GM19239 (cell line): ENCODE data around the gene PHF3.
A peak's percentile ranks its signal among the peaks of the same experiment; 100 is the strongest.
"Not testable (repeated sequence)": the region's sequence is repeated elsewhere in the genome, so short reads cannot be mapped to it uniquely, and the experiment has no call there.

Experiments
- DNase-seq: peaks from one replicate; pipeline ENCODE4 v3.0.0; 2011; ENCODE audit warnings: low spot score; ENCODE audit not compliant: insufficient read length
- FAIRE-seq: peaks from 2 replicates; lab custom pipeline; 2011; peaks lifted over from hg19 to GRCh38; lab: Jason Lieb, UNC

PHF3 gene

DNA sequence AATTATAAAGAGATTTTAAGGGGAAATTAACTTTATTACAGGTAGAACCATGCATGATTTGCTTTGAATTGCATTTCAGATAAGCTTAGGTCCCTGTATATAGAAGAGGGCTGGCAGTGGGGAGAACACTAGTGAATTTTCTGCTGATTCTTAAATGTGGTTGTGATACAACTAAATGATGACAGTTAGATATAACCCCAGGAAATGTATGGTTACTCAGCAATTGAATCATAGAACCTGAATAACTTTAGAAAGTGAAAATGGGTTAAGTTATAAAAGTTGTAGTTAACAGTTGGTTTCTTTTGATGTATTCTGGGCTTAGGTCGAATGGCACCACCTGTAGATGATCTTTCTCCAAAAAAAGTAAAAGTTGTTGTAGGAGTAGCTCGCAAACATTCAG lies 70.1 kb downstream of the PHF3 start:
- DNase-seq, result no peak
- FAIRE-seq, result peak; percentile 80

- FAIRE-seq (no peak), DNase-seq (no peak)
These were observed 71.0 kb downstream of the PHF3 start for GRCh38 chr6:63706630-63707029.

GRCh38 chr6:63708631-63709030 lies 73.0 kb downstream of the PHF3 start:
- DNase-seq, result no peak
- no peak for FAIRE-seq

DNA sequence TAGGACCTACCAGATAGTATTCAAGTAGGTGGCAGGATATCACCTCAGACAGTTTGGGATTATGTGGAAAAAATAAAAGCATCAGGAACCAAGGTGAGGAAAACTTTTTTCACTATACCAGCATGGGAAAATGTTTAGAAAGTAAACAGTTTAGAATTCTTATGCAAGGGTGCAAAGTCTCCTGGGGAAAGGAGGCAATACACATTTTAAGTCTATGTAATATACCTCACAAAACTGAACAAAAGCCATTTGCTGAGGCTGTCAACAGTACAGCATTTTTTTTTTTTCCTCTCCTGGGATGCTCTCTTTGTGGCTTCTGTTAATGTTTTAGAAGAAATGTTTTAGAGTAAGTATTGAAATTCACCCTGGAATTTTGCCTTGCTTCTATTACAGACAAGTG lies 73.5 kb downstream of the PHF3 start:
- DNase-seq (no peak), FAIRE-seq (no peak)

DNA sequence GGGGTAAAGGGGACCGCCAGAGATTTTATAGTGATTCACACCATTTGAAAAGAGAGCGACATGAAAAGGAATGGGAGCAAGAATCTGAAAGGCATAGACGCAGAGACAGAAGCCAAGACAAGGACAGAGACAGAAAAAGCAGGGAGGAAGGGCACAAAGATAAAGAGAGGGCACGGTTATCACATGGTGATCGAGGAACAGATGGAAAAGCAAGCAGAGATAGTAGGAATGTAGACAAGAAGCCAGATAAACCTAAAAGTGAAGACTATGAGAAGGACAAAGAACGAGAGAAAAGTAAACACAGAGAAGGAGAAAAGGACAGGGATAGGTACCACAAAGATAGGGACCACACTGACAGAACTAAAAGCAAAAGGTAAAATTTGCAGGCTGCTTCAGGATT lies 77.7 kb downstream of the PHF3 start:
- peak; percentile 31 for FAIRE-seq
- no peak for DNase-seq

GRCh38 chr6:63714091-63714490 lies 78.5 kb downstream of the PHF3 start:
- FAIRE-seq, result peak; percentile 80
- no peak for DNase-seq

GRCh38 chr6:63716169-63716568 lies 80.6 kb downstream of the PHF3 start:
- DNase-seq (no peak), FAIRE-seq (no peak)

DNA sequence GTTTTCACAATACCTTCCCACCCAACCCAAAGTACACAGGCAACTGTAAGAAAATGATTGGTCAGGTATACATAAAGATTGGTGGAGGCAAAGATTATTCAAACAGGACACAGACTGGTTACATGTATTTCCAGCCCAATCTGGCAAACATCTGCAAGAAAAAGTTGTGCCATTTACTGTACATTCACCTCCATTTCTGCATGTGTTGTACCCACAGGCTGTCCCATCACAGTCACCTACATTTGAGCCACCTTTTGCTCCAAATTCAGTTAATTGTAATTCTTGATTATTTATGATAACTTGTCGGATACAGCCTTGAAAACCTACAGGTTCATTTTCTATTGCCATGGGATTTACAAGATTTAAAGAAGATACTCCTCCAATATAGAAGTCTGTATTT lies 85.6 kb downstream of the PHF3 start:
- no peak for DNase-seq
- no peak for FAIRE-seq

GRCh38 chr6:63724721-63725120 lies 89.1 kb downstream of the PHF3 start:
- FAIRE-seq, result peak; percentile 8
- no peak for DNase-seq

GRCh38 chr6:63730311-63730710 lies 94.7 kb downstream of the PHF3 start:
- DNase-seq, result no peak
- FAIRE-seq, result no peak

GRCh38 chr6:63731930-63732329 lies 96.3 kb downstream of the PHF3 start:
- DNase-seq, result no peak
- no peak for FAIRE-seq

- no peak for DNase-seq
- no peak for FAIRE-seq
These were observed 96.7 kb downstream of the PHF3 start for GRCh38 chr6:63732336-63732735.

DNA sequence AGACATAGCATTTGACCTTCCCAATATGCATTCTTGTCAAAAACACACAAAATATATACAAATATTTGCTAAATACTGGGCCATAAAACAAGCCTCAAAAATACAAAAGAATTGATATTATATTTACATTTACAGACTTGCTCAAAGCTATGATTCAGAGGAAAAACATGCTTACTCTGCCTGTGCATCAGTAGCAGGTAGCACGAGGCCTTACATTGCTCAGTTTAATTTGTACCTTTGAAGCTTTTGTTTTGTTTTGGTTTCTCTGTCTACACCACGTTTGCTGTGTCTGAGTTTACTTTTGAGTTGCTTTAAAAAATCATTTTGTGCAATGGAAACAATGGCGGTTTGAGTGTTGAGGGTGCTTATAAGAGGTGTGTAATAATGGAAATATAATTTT lies 99.3 kb downstream of the PHF3 start:
- FAIRE-seq (no peak), DNase-seq (no peak)

- DNase-seq, FAIRE-seq: not testable (repeated sequence)
These were observed 102.6 kb downstream of the PHF3 start for GRCh38 chr6:63738190-63738589.

DNA sequence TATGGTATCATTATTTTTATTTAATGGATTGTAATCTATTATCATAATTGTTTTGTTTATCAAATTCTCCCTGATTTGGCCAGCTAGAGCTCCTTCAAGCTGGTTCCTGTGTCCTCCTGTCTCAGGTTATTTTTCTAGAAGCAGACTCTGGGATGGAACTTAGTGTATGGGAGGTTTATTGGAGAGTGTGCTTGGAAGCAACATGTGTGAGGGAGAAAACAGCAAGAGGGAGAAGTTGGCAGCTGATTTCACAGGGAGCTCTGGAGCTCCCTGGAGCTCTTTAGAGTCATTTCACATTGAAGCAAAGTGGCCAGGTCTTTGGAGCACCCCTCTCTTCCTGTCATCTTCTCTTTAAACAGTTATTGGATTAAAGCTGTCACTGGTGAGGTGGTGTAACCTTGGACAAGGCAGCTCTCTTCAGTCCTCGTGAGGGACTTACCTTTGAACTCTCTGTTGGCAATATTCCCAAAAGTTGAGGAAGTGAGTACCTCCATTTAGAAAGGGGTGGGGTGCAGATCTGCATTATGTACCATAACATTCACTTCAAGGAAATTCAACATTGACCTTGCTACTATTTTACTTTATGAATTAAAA lies 103.6 kb downstream of the PHF3 start:
- FAIRE-seq (no peak), DNase-seq (no peak)

- DNase-seq, result no peak
These were observed 105.1 kb downstream of the PHF3 start for GRCh38 chr6:63740709-63741108.

GRCh38 chr6:63742060-63742459 lies 106.5 kb downstream of the PHF3 start:
- DNase-seq (no peak), FAIRE-seq (no peak)

More at GRCh38 chr6:63740709-63741108, 105.1 kb downstream of the PHF3 start:
- FAIRE-seq, result no peak

- FAIRE-seq, result no peak
- no peak for DNase-seq
These were observed 108.1 kb downstream of the PHF3 start for GRCh38 chr6:63743691-63744090.

GRCh38 chr6:63744810-63745209 lies 109.2 kb downstream of the PHF3 start:
- FAIRE-seq, result no peak
- no peak for DNase-seq

GRCh38 chr6:63745784-63746183 lies 110.2 kb downstream of the PHF3 start:
- FAIRE-seq (no peak), DNase-seq (no peak)

GRCh38 chr6:63750400-63750799 lies 114.8 kb downstream of the PHF3 start:
- DNase-seq (no peak), FAIRE-seq (no peak)

DNA sequence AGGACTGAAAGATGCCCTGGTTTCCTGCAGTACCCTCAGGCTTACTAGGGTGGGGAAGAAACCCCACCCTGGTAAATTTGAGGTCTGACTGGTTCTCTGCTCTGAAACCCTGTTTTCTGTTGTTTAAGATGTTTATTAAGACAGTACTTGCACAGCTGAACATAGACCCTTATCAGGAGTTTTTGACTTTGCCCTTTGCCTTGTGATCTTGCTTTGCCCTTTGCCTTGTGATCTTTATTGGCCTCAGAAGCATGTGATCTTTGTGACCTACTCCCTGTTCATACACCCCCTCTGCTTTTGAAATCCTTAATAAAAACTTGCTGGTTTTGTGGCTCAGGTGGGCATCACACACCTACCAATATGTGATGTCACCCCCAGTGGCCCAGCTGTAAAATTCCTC lies 121.7 kb downstream of the PHF3 start:
- not testable (repeated sequence) for FAIRE-seq, DNase-seq

DNA sequence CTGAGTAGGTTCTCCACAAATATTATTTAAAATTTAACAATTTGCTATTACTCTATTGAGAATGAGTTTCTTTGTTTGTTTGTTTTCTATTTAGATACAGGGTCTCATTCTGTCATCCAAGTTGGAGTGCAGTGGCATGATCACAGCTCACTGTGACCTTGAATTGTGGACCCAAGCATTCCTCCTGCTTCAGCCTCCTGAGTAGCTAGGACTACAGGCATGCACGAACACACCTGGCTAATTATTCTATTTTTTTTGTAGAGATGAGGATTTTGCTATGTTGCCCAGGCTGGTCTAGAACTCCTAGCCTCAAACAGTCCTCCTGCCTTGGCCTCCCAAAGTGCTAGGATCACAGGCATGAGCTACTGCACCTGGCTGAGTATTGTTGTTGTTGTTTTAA lies 122.2 kb downstream of the PHF3 start:
- FAIRE-seq (no peak), DNase-seq (no peak)
